NCI-H2107 (cell line): ENCODE measurements around the gene MCM3AP.
A peak's percentile ranks its signal among the peaks of the same experiment; 100 is the strongest.
"Not testable (repeated sequence)": the region's sequence is repeated elsewhere in the genome, so short reads cannot be mapped to it uniquely, and the experiment has no call there.

Experiments
- DNase-seq: peaks from one replicate; lab custom pipeline; 2025; lab: John Stamatoyannopoulos, UW

Gene MCM3AP

GRCh38 chr21:46311568-46311967, 26.2 kb upstream of the MCM3AP start:
- no peak for DNase-seq

- DNase-seq = not testable (repeated sequence)
Measured at GRCh38 chr21:46310260-46310659, 24.8 kb upstream of the MCM3AP start.

- DNase-seq = no peak
Measured at GRCh38 chr21:46308431-46308830, 23.0 kb upstream of the MCM3AP start.

GRCh38 chr21:46307625-46308024, 22.2 kb upstream of the MCM3AP start:
- no peak for DNase-seq

- DNase-seq = no peak
Measured at GRCh38 chr21:46304955-46305354, 19.5 kb upstream of the MCM3AP start.

GRCh38 chr21:46304437-46304836, 19.0 kb upstream of the MCM3AP start:
- no peak for DNase-seq

- DNase-seq = no peak
Measured at GRCh38 chr21:46301759-46302158, 16.3 kb upstream of the MCM3AP start.

GRCh38 chr21:46299167-46299566, 13.8 kb upstream of the MCM3AP start:
- DNase-seq = no peak

GRCh38 chr21:46297338-46298271, 12.2 kb upstream of the MCM3AP start:
- DNase-seq = no peak

GRCh38 chr21:46295996-46296752, 10.8 kb upstream of the MCM3AP start:
- DNase-seq = no peak

- no peak for DNase-seq
Measured at GRCh38 chr21:46295177-46295770, 9.9 kb upstream of the MCM3AP start.

GRCh38 chr21:46294647-46295176, 9.3 kb upstream of the MCM3AP start:
- no peak for DNase-seq

- no peak for DNase-seq
Measured at GRCh38 chr21:46291561-46291960, 6.2 kb upstream of the MCM3AP start.

GRCh38 chr21:46289655-46290179, 4.3 kb upstream of the MCM3AP start:
- DNase-seq = no peak

GRCh38 chr21:46287541-46287940, 2.1 kb upstream of the MCM3AP start:
- no peak for DNase-seq

- no peak for DNase-seq
Measured at GRCh38 chr21:46286648-46287002, 1.2 kb upstream of the MCM3AP start.

- peak; percentile 91 for DNase-seq
Measured at GRCh38 chr21:46285761-46286647, 593 bp upstream of the MCM3AP start, which contains the start of gene YBEY. YBEY (plus strand) TSS chr21:46286342; CDS start chr21:46286914, 572 bp downstream.

GRCh38 chr21:46284733-46285132, 678 bp downstream of the MCM3AP start:
- DNase-seq = no peak

- DNase-seq = no peak
Measured at GRCh38 chr21:46284077-46284644, 1.2 kb downstream of the MCM3AP start.

- no peak for DNase-seq
Measured at GRCh38 chr21:46274797-46275390, 10.5 kb downstream of the MCM3AP start.
